Measurements from ENCODE around the gene CGNL1.

DNA sequence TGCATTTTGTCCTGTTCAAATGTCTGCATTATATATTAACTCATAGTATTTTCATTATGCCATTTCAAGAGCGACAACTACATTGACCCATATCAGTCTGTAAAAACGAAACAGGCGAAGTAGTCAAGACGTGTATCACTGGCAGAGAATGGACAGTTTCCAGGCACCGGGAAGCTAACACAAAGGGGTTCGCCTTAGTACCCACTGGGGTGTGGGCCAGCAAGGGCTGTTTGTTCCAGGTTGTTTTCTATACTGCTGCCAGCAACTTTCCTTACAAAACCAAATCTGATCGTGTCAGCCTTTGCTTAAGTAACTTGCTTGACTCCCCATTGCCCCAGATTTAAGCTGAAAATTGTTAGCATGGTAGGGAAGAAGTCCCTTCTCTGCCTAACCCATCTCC, 87.1 kb downstream of the CGNL1 start:
- TF ChIP-seq CTCF (IDR thresholded peaks at IDR 0.05): no peak
- TF ChIP-seq POLR2A (IDR thresholded peaks at IDR 0.05): no peak
